HG03520 (cell line): ENCODE measurements around the gene SORBS2.

Experiments
- ATAC-seq: cut with Tn5 transposase; IDR thresholded peaks from one replicate; pipeline ENCODE4 v1.9.1; 2021; ENCODE audit warnings: mild to moderate bottlenecking, moderate library complexity; ENCODE audit not compliant: unreplicated experiment

SORBS2 gene

DNA sequence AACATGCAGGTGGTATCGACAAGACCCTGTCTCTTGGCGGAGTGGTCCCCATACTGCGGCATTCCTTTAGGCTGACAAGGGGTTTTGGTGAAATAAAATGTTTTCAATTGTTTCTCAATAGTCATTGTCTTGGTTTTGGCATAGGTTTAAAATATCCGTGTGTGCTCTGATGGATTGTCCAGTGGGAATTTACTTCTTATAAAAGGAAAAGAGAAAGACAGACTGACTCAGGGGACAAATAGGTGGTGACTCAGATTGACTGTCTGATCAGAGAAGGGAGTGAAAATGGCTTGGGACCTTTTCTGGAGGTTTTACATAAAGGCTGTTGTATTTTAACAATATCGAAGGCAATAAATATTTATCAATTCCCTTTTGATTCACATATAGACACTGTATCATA lies 129.8 kb downstream of the SORBS2 start:
- ATAC-seq = no peak

DNA sequence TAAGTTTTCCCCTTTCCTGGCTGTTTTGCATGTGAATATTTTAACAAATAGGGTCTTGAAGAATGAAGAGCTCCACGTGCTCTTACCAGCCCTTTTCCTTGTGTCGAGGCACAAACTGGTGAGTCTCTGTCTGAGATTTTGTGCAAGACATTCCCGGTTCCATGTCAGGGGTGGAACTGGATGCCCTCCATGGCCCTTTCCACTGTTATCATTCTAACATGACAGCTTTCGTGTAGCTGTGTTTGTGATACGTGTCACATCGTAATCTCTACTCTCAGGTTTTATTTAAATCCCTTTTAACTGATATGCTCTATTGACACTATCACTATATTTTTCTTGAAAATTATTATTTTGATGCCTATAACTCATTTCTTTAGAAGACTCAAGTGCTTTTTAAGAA lies 130.4 kb downstream of the SORBS2 start:
- no peak for ATAC-seq

DNA sequence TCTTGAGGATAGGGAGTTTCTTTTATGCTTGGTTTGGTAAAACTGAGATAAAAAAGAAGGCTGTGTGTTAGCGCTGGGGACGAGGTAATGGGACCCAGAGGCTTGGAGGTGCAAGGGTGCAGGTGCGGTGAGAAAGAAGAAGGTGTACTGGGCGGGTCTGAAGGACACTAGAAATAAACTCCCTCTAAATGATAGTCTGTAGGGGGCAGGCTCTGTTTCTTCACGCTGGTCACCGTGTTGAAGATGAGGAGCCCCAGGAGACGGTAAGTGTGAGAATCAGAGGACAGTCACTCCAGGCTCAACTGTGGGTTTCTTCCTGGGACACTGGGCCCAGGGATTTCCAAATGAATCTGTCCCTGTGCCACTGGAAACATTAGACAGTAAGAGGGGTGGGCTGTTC lies 131.4 kb downstream of the SORBS2 start:
- no peak for ATAC-seq

DNA sequence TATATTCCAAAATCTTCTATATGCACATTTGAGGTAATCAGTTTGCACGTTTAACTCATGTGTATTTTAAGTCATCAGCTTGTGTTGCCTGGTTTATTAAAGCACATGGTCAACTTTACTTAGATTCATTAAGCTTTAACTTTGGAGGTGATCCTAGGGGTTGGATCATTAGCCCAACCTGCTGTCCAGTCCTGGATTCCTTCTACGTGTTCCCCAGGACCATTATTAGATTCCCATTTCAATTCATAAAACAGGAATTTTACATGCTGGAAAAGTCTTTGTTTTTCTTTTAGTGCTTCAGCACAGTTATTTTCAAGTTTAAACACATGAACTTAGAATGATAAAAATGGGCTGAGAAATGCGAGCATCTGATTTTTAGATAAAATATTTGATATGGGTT lies 132.5 kb downstream of the SORBS2 start:
- no peak for ATAC-seq

DNA sequence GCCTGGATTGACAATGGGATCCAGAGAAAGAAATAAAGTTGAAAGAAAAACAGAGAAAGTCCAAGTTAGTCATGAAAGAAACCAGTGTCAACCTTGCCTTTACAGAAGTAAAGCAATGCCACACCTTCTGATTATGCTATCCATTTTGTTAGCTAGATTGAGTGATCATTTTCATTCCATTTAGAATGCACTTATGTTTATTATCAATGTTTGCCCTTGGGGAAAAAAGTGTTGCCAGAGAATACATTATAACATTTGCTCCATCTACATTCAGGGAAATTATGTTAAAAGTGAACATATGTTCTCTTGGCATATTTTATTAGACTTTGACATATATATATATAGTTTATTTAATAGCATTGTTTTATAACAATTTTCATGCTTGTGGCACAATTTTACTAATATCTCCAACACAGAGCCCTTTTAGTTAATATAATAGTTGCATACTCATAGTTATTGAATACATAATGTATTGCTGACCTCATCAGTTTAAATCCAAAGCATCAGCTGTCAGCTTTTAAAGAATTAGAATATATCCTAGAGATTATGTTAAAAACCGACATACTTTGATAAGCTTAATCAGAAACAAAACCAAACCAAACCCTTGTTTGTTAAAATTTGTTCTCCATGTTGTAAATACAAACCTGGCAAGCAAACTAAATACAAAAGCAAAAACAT lies 134.2 kb downstream of the SORBS2 start:
- ATAC-seq = no peak

DNA sequence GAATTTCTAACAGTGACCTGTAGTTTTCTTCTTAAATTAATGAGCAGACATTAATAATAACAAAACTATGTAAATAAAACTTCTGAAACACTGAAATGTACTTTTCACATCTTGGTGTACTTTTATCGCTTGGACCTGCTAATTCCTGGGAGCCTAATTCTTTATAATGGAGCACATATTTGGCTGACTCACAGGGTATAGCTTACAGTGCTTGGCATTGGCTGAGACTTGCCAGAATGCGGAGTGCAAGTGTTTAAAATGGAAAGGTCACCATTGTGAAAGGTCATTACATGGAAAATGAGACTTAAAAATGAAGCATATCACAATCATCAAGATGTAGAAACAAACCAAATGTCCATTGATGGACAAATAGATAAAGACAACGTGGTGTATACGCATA lies 139.4 kb downstream of the SORBS2 start:
- no peak for ATAC-seq

DNA sequence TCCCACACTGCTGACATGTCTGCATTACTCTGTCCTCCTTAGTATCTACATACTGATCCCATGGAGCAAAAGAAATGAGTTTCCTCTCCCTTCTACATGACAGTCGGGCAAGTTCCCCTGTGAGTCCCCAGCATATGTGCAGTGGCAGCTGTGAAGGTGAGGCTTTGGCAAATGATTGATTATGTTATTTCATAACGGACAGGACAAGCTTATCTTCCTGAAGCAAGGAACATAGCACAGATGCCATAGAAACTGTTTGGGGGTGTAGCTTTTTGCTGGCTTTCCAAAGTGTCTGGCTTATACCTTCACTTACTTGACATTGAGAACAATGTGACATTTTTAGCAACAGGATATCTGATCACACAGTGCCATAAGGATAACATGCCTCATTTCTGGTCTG lies 139.8 kb downstream of the SORBS2 start:
- ATAC-seq = no peak

DNA sequence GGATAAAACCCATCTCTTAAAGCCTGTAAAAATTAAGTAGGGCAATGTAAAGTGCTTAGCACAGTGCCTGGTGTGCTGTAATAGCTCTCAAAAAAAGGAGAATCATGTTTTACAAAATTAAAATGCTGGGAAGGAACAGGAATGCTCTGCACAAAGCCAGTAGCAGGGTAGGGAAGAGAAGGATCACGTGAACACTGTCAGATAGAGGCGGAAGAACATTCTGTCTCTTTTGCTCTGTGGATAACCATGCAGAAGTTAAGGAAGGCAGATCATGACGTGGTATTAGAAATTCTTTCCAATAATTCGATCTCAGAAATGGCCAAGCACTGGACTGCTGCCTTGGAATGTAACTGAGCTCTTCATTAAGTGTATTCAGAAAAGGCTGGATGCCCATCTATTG lies 140.5 kb downstream of the SORBS2 start:
- ATAC-seq = no peak

DNA sequence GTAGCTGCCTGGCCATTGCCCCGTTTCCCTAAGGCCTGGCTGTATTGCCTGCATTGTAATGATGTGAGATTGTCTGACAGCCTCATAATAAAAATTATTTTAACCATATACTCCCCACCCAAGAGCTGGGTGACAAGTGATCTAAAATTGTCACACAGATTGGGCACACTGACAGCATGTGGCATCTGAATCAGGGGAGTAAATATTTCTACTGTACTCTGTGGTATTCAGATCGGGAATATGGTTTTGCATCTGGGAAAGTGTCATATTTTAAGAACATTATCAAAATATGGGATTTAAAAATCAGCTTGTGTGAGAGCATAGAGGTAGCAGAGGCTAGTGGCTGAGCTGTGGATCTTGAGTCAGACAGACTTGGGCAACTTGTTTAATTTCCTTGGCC lies 140.9 kb downstream of the SORBS2 start:
- no peak for ATAC-seq

DNA sequence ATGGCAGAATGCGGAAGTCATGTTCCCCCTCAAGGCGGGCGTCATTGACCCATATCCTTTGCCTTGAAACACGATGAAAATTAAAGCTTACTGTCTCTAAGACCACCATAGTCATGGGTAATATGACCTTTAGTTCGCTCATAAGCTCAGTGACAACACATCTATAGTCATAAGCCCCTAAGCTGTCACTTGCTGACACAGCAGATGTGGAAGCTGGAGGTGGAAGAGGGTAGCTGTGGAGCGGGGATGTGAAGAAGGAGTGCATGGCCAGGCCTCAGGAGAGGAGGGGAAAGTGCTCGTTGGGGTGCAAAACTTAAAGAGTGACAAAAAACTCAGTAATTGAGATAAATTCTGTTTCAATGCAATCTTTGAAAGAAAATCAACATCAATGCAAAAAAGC lies 142.7 kb downstream of the SORBS2 start:
- ATAC-seq = no peak

DNA sequence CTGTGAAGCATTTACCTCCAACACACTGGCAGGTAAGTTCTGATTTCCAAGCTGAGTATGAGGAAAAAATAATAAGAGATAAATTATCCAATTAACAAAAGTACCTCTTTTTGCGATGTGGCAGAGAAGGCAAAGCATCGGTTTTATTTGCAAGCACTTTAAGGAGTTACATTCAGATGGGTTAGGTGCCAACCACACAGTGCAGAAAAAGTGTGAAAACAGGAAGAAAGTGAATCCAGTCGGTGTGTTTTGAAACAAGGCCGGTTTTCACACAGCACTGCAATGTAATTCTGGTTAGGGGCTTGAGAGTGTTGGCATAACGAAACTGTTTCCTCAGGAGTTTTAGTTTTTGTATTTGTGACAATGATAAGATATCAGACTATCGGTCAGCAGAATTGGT lies 145.8 kb downstream of the SORBS2 start:
- no peak for ATAC-seq

DNA sequence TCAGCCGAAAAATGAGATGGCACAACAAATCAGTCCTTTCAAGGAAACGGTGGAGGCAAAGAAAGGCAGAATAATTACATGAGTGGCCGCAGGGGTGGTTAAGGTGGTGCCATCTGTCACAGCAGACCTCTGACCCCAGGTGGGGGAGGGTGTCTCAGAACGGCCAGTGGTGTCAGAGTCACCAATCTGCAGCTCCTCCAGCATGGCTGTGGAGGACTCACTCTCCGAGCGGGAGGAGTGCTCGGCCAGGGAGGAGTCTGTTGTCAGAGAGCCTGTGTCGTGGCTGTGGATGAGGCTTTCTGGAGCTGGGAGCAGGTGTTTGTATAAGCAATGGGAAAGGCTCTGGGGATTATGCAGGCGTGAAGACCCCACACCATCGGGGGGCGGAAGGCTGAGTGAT lies 146.3 kb downstream of the SORBS2 start:
- ATAC-seq = no peak

DNA sequence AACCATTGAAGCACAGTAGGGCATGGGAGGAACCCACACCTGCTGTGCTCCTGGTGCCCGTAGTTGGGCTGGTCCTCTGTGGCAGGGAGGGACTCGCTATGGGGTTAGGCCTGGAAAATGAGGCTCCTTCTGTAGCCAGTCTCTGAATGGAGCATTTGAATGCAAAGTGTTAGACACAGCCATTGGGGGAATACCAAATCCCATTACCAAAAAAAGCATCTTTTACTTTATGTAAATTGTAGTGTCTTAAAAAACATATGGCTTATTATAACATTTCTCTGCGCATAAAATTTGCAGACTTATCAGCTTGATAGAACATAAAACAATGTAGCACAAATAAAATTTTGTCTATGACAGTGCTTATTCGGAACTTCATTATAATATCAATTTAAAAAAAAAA lies 147.5 kb downstream of the SORBS2 start:
- ATAC-seq = no peak

DNA sequence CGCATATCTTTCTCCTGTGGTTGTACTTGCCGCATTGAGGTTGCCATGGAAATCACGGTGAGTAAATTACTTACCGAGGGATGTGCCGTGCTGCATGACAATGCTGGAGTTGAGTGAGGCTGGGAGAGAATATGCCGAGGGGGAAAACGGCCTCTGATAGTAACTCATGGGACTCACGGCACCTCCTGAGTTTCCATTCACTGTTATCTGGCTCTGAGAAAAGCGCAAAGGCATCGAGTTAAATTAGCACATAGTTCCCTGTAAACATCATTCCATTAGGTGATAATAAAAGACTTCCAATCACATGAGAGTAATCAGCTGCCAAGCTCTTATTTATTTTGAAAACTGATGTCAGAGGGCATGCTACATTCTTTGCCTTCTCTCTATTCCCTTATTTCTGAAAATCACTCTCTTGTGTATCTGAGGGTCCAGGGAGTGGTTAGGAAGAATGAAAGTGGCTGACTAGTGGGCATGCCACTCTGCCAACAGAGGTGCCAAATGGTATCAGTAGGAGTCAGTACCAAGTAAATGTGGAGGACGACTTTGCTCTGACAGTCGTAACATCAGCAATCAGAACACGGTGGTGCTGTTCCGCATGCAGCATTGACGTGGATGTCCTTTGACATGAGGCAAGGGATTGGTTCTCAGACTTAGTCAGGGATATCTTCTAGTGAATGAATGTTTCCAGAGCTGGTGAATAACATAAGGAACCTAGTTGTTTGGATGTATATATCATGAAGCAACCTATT lies 149.8 kb downstream of the SORBS2 start:
- ATAC-seq = no peak

DNA sequence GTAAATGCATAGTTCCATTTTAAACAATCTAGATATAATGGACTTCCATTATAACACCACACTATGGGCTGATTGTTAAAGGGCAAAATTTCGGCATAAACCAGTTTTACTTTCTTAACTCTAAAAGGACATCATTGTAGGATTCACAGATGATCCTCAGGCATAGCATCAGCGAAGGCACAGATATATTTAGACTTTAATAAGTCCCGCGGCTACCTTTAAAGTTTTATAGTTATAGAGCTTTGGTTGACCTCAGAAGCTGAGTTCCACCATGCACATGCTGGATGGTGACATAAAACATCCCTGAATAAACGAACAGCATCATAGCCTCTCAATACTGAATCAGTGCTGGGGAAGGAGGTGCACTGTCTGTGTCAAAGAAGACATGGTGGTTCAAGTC lies 151.7 kb downstream of the SORBS2 start:
- no peak for ATAC-seq

DNA sequence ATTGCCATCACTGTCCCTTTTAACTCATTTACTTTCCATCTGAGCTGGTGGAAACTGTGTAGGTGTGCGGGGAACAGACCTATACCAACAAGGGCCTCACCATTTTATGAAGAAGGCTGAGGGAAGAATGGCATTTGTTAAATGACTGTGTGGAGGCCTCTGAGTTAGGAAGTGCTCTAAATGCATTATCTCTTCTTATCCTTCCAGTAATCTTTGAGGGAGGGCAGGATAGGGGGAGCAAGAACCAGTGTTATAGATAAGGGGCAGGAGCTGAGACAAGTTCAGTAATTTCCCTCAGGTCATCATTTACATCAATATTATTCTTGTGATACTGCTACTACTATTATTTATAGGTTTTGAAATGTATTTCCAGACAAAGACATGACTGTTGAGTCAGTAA lies 154.3 kb downstream of the SORBS2 start:
- ATAC-seq = no peak

DNA sequence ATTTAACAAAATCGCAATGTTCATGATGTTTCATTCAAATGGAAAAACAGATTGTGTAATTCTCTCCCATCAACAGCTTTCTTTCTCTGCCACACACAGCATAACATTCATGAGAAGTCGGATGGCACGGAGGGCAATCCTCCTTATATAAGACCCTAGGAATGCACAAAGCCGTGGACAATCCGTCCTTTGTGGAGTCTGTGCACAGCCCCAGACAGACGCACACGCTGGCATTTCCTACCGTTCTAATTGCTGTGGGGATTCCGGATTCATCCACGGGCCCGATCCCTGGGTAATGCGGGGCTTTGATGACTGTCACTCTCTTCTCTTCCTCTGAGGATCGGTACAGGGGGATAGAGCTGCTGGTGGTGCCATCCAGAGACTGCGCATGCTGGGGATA lies 154.8 kb downstream of the SORBS2 start:
- ATAC-seq = no peak

DNA sequence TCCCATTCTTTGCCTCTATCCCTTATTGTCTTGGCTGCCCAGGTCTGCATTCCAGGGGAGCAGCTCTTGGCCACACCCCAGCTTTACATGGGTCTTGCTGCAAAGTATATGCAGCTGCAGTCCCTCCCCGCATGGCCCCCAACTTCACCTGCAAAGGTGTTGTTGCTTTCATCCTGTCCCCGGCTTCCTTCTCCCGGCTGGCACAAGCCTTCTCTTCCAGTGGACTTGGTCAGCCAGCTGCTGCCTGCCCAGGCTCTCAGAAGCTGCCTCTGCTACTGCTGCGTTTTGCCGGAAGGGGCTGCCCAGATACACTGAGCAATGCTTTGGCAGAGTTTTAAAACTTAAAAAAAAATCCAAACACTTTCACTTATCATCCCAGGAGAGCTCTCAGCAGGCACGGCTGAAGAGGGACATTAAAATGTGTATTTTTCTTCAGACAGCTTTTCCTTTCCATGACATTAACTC lies 155.5 kb downstream of the SORBS2 start:
- no peak for ATAC-seq

DNA sequence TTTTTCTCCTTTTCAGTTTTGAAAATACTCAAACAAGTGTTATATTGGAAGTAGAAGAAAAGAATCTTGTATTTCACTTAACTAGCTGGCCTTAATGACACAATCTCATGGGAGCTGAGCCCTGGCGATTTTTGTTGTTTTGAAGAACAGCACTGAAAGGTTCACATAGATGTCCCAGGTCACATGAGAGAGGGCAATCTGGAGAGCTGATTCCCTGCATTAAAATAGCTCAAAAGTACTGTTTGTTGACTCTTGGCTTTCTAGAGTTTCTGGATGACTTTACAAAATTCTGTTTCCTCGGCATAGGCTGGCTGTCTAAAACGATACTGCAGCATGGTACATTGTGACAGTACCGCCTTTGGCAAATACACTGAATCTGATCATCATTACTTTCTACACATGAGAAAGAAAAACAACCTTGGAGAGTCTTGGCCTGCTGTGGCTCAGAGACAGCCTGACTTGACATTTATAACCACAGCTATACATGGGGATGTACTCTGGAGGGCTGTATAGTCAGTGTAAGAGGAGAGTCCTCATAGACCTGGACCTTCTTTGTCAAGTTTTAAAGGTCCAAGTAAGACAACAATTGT lies 156.9 kb downstream of the SORBS2 start:
- no peak for ATAC-seq

DNA sequence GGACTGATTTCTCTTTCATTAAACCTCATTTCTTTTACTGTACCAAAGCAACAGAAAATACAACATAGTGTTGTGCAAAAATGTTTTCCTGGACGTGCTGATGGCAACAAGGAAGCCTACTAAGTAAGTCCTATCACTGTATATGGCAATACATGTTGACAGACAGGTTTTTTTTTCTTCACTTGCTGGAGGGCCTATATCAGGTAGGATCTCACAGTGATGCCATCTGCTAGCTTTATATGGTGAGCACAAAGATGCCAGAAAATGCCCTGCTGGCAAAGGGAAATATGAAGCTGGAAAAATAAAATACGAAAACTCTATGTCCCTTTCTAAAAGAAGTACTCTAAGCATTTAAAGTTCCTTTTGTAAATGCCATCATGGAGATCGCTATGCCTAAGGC lies 157.7 kb downstream of the SORBS2 start:
- no peak for ATAC-seq

DNA sequence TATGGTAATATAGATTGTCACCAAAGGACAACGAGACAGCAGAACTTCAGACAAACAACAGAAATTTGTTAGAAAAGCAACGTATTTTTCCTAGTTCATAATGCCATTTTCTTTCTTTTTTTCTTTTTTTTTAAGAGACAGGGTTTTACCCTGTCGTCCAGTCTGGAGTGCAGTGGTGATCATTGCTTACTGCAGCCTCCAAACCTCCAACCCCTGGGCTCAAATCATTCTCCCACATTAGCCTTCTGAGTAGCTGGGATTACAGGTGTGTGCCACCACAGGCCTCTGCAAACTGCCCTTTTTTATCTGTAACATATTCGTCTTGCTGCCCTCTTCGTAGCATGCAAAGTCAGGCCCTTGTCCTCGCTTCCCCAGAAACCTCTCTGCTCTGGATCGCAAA lies 160.1 kb downstream of the SORBS2 start:
- ATAC-seq = no peak

DNA sequence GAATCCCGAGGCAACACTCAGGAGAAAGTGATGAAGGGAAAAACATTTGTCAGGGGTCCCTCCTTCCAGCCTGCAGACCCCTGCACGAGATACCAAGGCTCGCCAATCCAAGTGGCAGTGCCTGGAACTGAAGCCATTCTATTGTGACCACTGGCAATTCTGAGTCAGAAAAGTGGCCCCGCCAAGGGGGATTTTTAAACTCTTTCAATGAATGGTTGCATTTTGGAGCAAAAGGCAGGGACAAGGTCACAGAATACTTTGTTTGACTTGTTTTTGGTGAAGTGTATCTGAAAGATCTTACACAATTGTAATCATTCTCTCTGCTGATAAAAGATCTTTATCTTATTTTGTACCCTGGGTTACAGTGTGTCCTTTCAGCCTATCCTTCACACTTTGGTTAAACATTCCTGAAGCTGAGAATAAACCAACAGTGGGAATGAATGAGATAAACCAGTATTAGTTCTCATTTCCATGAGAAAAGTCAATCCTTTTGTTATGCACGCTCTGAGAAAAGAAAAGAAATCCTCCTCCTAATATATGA lies 160.8 kb downstream of the SORBS2 start:
- no peak for ATAC-seq
